Uterus (tissue), 4 donors: ENCODE results near the gene FEN1. TPM values are rescaled to one million over a fixed set of nuclear protein-coding genes. Genes with fewer than 3 reads are reported as not detected.

Experiments used
- DNase-seq, 2 donors: peaks; one replicate each; pipeline ENCODE4 v3.0.0-alpha.2; 2019 to 2020
- H3K27ac ChIP-seq, 2 donors: fragments of 200-600 bp; sonication (generic); 1 replicate in 1 of 2; 2 replicates in 1 of 2; pipeline ENCODE4 v1.5.1; 2016 to 2018
- H3K27me3 ChIP-seq, 2 donors: fragments of 200-600 bp; sonication (generic); one replicate each; pipeline ENCODE4 v1.5.1; 2018 to 2019; ENCODE audit warnings: control low read depth in 1 of 2
- H3K36me3 ChIP-seq, 2 donors: fragments of 200-600 bp; sonication (generic); one replicate each; pipeline ENCODE4 v1.5.1; 2019; ENCODE audit warnings: control low read depth in 1 of 2
- H3K4me1 ChIP-seq, 2 donors: fragments of 200-600 bp; sonication (generic); one replicate each; pipeline ENCODE4 v1.5.1; 2018 to 2019; ENCODE audit warnings: control low read depth in 1 of 2
- H3K4me3 ChIP-seq, 2 donors: fragments of 200-600 bp; sonication (generic); 1 replicate in 1 of 2; 2 replicates in 1 of 2; pipeline ENCODE4 v1.5.1; 2018 to 2019; ENCODE audit warnings: mild to moderate bottlenecking in 1 of 2
- H3K9me3 ChIP-seq, 2 donors: fragments of 200-600 bp; sonication (generic); one replicate each; pipeline ENCODE4 v1.5.1; 2019; ENCODE audit warnings: control low read depth in 1 of 2
- CTCF ChIP-seq, 4 experiments: fragments of 200-600 bp in 2 of 4; fragments of 450-650 bp in 2 of 4; sonication (generic) in 2 of 4; IDR thresholded peaks; one replicate each; pipeline ENCODE4 v1.5.1; 2016 to 2019; ENCODE audit warnings: antibody characterized with exemption in 4 of 4, mild to moderate bottlenecking in 2 of 4, moderate library complexity in 1 of 4
- POLR2A ChIP-seq, 2 donors: fragments of 450-650 bp; IDR thresholded peaks; one replicate each; pipeline ENCODE4 v1.6.1; 2016; ENCODE audit warnings: antibody characterized with exemption in 2 of 2, mild to moderate bottlenecking in 1 of 2, moderate library complexity in 1 of 2
- intact Hi-C: fragments of 100-400 bp; cut with DNase I; formaldehyde crosslinking; loops from one replicate; pipeline ENCODE4 v1.15.1; 2023; ENCODE audit warnings: low total_unique reads
- total RNA-seq, 4 donors: library from RNA; depleted of rRNA in 3 of 4; stranded (reverse); fragments of >200 nt in 3 of 4; gene quantifications; one replicate each; pipeline versions ENCODE4 v1.1.0 to v1.2.4, GENCODE V29; 2014 to 2023
- donor health status: DM: yes; HTN: yes; CAD: no.

Gene FEN1
- total RNA-seq, 4 donors from 2014 or later, result 0.77 to 19.4 (median 6.8) TPM

- TF ChIP-seq POLR2A (IDR thresholded peaks at IDR 0.05), result no peak
- no peak for TF ChIP-seq CTCF (IDR thresholded peaks at IDR 0.05)
- Histone ChIP-seq H3K4me1 (peaks cover 4 to 5% of the 10 kb centered on the region in 2 donors), H3K4me3 (no peak overlapping the region), H3K27ac (no peak overlapping the region), H3K27me3 (no peaks in the 10 kb centered on the region), H3K9me3 (no peaks in the 10 kb centered on the region), H3K36me3 (no peaks in the 10 kb centered on the region)
- intact Hi-C loops, result loop anchor here (10.0 kb wide), 1 partner anchor 101 kb away; the partner anchor contains the start of gene FADS3
- DNase-seq, result no peak
These were observed 1.1 kb downstream of the FEN1 start for GRCh38 chr11:61793829-61794204.

- intact Hi-C loops, result loop anchor here (10.0 kb wide), 1 partner anchor 100 kb away; the partner anchor contains the start of gene FADS3
These were observed 1.9 kb downstream of the FEN1 start for GRCh38 chr11:61794579-61794978.

GRCh38 chr11:61795459-61795858, 2.7 kb downstream of the FEN1 start:
- Histone ChIP-seq H3K4me3 (no peak overlapping the region), H3K4me1 (peaks cover 4 to 5% of the 10 kb centered on the region in 2 donors), H3K9me3 (no peaks in the 10 kb centered on the region), H3K36me3 (no peaks in the 10 kb centered on the region), H3K27me3 (no peaks in the 10 kb centered on the region), H3K27ac (no peak overlapping the region)
- TF ChIP-seq POLR2A (IDR thresholded peaks at IDR 0.05) (no peak), CTCF (IDR thresholded peaks at IDR 0.05) (no peak)
- intact Hi-C loops, result loop anchor here (10.0 kb wide), 1 partner anchor 99 kb away; the partner anchor contains the start of gene FADS3
- DNase-seq, result no peak

More at GRCh38 chr11:61794579-61794978, 1.9 kb downstream of the FEN1 start:
- DNase-seq, result no peak
- no peaks in the 10 kb centered on the region for H3K27me3 ChIP-seq
- TF ChIP-seq POLR2A (IDR thresholded peaks at IDR 0.05), result no peak
- no peak for TF ChIP-seq CTCF (IDR thresholded peaks at IDR 0.05)
- H3K4me3 ChIP-seq, result no peak overlapping the region
- H3K36me3 ChIP-seq, result no peaks in the 10 kb centered on the region
- no peaks in the 10 kb centered on the region for H3K9me3 ChIP-seq
- H3K4me1 ChIP-seq, result peaks cover 4 to 5% of the 10 kb centered on the region in 2 donors
- H3K27ac ChIP-seq, result no peak overlapping the region

- no peak overlapping the region for H3K4me3 ChIP-seq
- no peak for DNase-seq
- TF ChIP-seq CTCF (IDR thresholded peaks at IDR 0.05), result no peak
- TF ChIP-seq POLR2A (IDR thresholded peaks at IDR 0.05), result no peak
- intact Hi-C loops, result loop anchor here (10.0 kb wide), 1 partner anchor 99 kb away; the partner anchor contains the start of gene FADS3
- H3K9me3 ChIP-seq, result no peaks in the 10 kb centered on the region
- H3K27me3 ChIP-seq, result no peaks in the 10 kb centered on the region
- no peak overlapping the region for H3K27ac ChIP-seq
- H3K4me1 ChIP-seq, result peaks cover 4 to 5% of the 10 kb centered on the region in 2 donors
- H3K36me3 ChIP-seq, result no peaks in the 10 kb centered on the region
These were observed 3.3 kb downstream of the FEN1 start for GRCh38 chr11:61795876-61796526.

- no peaks in the 10 kb centered on the region for H3K36me3 ChIP-seq
- no peak overlapping the region for H3K4me3 ChIP-seq
- no peaks in the 10 kb centered on the region for H3K9me3 ChIP-seq
- peak overlapping the region; percentile 56 to 70 for H3K27ac ChIP-seq
- H3K4me1 ChIP-seq, result peaks cover 4 to 5% of the 10 kb centered on the region in 2 donors
- TF ChIP-seq POLR2A (IDR thresholded peaks at IDR 0.05) (no peak), CTCF (IDR thresholded peaks at IDR 0.05) (peak; percentile 79 to 97 (median 88))
- peak; percentile 78 to 86 for DNase-seq
- intact Hi-C loops, result loop anchor here (10.0 kb wide), 1 partner anchor 97 kb away; the partner anchor contains the start of gene FADS3
- no peaks in the 10 kb centered on the region for H3K27me3 ChIP-seq
These were observed 4.7 kb downstream of the FEN1 start for GRCh38 chr11:61797263-61797944.
